ENCODE results near the gene NHS. TPM values are rescaled to one million over a fixed set of nuclear protein-coding genes. Genes with fewer than 3 reads are reported as not detected.
A peak's percentile ranks its signal among the peaks of the same experiment; 100 is the strongest.

The NHS gene
- total RNA-seq, 1 donor from 2014 or later: 8.6 TPM

DNA sequence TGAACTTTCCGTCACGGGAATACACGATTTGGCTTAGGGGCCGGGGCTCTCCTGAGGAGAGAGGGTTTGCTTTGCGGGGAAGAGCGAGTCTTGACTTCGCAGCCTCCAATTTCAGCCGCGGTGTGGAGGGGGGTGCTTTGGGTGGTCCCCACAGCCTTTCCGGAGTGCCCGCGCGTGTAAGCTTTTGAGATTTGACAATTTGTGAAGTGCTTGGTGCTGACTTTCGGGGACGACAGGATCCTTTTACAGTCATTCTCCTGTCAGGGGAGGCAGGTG, 362.6 kb downstream of the NHS start:
- DNase-seq (ENCODE audit: low read depth): no peak
- TF ChIP-seq, protein P1, sequence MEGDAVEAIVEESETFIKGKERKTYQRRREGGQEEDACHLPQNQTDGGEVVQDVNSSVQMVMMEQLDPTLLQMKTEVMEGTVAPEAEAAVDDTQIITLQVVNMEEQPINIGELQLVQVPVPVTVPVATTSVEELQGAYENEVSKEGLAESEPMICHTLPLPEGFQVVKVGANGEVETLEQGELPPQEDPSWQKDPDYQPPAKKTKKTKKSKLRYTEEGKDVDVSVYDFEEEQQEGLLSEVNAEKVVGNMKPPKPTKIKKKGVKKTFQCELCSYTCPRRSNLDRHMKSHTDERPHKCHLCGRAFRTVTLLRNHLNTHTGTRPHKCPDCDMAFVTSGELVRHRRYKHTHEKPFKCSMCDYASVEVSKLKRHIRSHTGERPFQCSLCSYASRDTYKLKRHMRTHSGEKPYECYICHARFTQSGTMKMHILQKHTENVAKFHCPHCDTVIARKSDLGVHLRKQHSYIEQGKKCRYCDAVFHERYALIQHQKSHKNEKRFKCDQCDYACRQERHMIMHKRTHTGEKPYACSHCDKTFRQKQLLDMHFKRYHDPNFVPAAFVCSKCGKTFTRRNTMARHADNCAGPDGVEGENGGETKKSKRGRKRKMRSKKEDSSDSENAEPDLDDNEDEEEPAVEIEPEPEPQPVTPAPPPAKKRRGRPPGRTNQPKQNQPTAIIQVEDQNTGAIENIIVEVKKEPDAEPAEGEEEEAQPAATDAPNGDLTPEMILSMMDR (IDR thresholded peaks at IDR 0.05; ENCODE audit: insufficient read depth, low read length, poor library complexity, severe bottlenecking): no peak
- Histone ChIP-seq H3K27me3 (ENCODE audit: control insufficient read depth, insufficient read depth, low read length) (no peaks in the 10 kb centered on the region), H3K4me3 (ENCODE audit: low read depth, low read length) (peak overlapping the region; percentile 67), H3K36me3 (ENCODE audit: control insufficient read depth, insufficient read depth, low read length) (no peaks in the 10 kb centered on the region)

- no peaks in the 10 kb centered on the region for H3K36me3 ChIP-seq (ENCODE audit: control insufficient read depth, insufficient read depth, low read length)
- peak overlapping the region; percentile 67 for H3K4me3 ChIP-seq (ENCODE audit: low read depth, low read length)
- TF ChIP-seq, protein P1 (IDR thresholded peaks at IDR 0.05; ENCODE audit: insufficient read depth, low read length, poor library complexity, severe bottlenecking): no peak
- DNase-seq (ENCODE audit: low read depth): no peak
- H3K27me3 ChIP-seq (ENCODE audit: control insufficient read depth, insufficient read depth, low read length): no peaks in the 10 kb centered on the region
Measured at GRCh38 chrX:17737986-17738713, 363.1 kb downstream of the NHS start.

- no peaks in the 10 kb centered on the region for H3K27me3 ChIP-seq (ENCODE audit: control insufficient read depth, insufficient read depth, low read length)
- peak overlapping the region; percentile 67 for H3K4me3 ChIP-seq (ENCODE audit: low read depth, low read length)
- H3K36me3 ChIP-seq (ENCODE audit: control insufficient read depth, insufficient read depth, low read length): no peaks in the 10 kb centered on the region
- TF ChIP-seq, protein P1 (IDR thresholded peaks at IDR 0.05; ENCODE audit: insufficient read depth, low read length, poor library complexity, severe bottlenecking): no peak
- DNase-seq (ENCODE audit: low read depth): no peak
Measured at GRCh38 chrX:17738737-17739535, 363.9 kb downstream of the NHS start.

DNA sequence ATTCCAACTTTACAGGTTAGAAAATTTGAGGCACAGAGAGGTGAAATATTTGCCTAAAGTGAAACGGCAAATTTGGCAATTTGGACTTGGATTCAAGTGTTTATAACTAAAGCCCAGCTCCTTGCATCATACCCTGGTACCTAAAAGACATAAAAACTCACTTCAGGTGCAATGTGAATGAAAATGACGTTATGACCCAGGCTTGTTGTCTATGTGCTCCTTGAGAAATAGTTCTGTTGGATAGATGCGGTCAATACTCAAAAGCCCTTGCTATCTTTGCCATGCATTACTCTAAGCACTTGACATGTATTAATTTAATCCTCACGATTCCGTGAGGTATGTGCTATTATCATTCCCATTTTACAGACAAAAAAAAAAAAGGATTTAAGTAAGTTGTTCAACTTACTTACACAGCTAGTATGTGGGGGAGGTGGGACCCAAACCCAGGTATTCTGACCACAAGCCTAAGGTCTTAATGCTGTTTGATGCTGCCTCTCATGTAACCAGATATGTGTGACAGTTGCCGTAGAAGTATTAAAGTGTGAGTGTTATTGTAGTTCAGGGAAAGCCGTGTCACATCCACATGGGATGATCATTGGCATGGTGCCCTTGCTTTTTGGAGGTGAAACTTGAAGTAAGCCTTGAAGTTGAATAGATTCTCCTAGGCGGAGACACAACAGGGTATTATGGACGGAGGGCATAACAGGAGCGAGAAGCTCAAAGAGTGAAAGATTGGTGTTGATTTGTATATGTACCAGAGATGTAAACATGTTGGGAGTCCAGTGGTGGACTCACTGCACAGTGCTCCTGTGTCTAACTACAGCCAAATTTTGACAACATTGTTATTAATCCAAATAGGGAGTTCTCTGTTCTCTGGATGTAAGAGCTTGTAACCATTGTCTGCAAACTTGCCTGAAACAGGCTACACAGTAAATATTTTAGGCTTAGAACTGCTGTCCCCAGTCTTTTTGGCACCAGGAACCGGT, 365.4 kb downstream of the NHS start:
- DNase-seq (ENCODE audit: low read depth): no peak
- TF ChIP-seq, protein P1 (IDR thresholded peaks at IDR 0.05; ENCODE audit: insufficient read depth, low read length, poor library complexity, severe bottlenecking): no peak
- H3K4me3 ChIP-seq (ENCODE audit: low read depth, low read length): no peak overlapping the region
- H3K36me3 ChIP-seq (ENCODE audit: control insufficient read depth, insufficient read depth, low read length): no peaks in the 10 kb centered on the region
- H3K27me3 ChIP-seq (ENCODE audit: control insufficient read depth, insufficient read depth, low read length): no peaks in the 10 kb centered on the region

- H3K27me3 ChIP-seq (ENCODE audit: control insufficient read depth, insufficient read depth, low read length): no peaks in the 10 kb centered on the region
- no peaks in the 10 kb centered on the region for H3K36me3 ChIP-seq (ENCODE audit: control insufficient read depth, insufficient read depth, low read length)
- no peak overlapping the region for H3K4me3 ChIP-seq (ENCODE audit: low read depth, low read length)
- no peak for DNase-seq (ENCODE audit: low read depth)
- TF ChIP-seq, protein P1 (IDR thresholded peaks at IDR 0.05; ENCODE audit: insufficient read depth, low read length, poor library complexity, severe bottlenecking): no peak
Measured at GRCh38 chrX:17741123-17741511, 366.1 kb downstream of the NHS start.

Measured in kidney epithelial cell (primary cell).